HepG2 (cell line): ENCODE measurements around the gene VTN. TPM values are rescaled to one million over a fixed set of nuclear protein-coding genes. Genes with fewer than 3 reads are reported as not detected.

Experiments
- ARHGAP35 ChIP-seq: sonication (generic); formaldehyde crosslinking; IDR thresholded peaks from 2 replicates; pipeline ENCODE4 v1.9.0; 2022; ENCODE audit warnings: mild to moderate bottlenecking, inconsistent platforms, moderate library complexity, missing genetic modification reagents, borderline replicate concordance
- ELF1 ChIP-seq: sonication (generic); formaldehyde crosslinking; IDR thresholded peaks from 2 replicates; pipeline ENCODE4 v1.4.0; 2020; ENCODE audit warnings: missing genetic modification reagents
- FOSL1 ChIP-seq: sonication (generic); formaldehyde crosslinking; IDR thresholded peaks from 2 replicates; pipeline ENCODE4 v1.9.0; 2021; ENCODE audit warnings: missing genetic modification reagents, borderline replicate concordance
- KDM2A ChIP-seq: sonication (generic); formaldehyde crosslinking; IDR thresholded peaks from 2 replicates; pipeline ENCODE4 v1.4.0; 2020; ENCODE audit warnings: low read depth, missing genetic modification reagents, borderline replicate concordance
- MIER3 ChIP-seq: IDR thresholded peaks from 2 replicates; pipeline ENCODE4 v1.6.1; 2016; ENCODE audit warnings: missing compliant biosample characterization, borderline replicate concordance
- MTF2 ChIP-seq: sonication (generic); formaldehyde crosslinking; IDR thresholded peaks from 2 replicates; pipeline ENCODE4 v1.5.0; 2020; ENCODE audit warnings: missing genetic modification reagents, borderline replicate concordance
- NCOA1 ChIP-seq: sonication (generic); formaldehyde crosslinking; IDR thresholded peaks from 2 replicates; pipeline ENCODE4 v1.9.0; 2021; ENCODE audit warnings: missing genetic modification reagents
- NFKBIZ ChIP-seq: IDR thresholded peaks from 2 replicates; pipeline ENCODE4 v1.6.1; 2018; ENCODE audit warnings: missing genetic modification reagents, missing compliant biosample characterization
- NR1H2 ChIP-seq: sonication (generic); formaldehyde crosslinking; IDR thresholded peaks from 2 replicates; pipeline ENCODE4 v1.8.1; 2022; ENCODE audit warnings: low read depth, missing genetic modification reagents, borderline replicate concordance
- NR3C1 ChIP-seq: sonication (generic); formaldehyde crosslinking; IDR thresholded peaks from 2 replicates; pipeline ENCODE4 v1.4.0; 2020; ENCODE audit warnings: missing genetic modification reagents
- RBAK ChIP-seq: sonication (generic); formaldehyde crosslinking; IDR thresholded peaks from 2 replicates; pipeline ENCODE4 v1.5.1; 2020; ENCODE audit warnings: mild to moderate bottlenecking, missing genetic modification reagents
- SP4 ChIP-seq: sonication (generic); formaldehyde crosslinking; IDR thresholded peaks from 2 replicates; pipeline ENCODE4 v1.8.1; 2023; ENCODE audit warnings: mild to moderate bottlenecking, missing genetic modification reagents
- THAP11 ChIP-seq: IDR thresholded peaks from 2 replicates; pipeline ENCODE4 v1.6.1; 2016; ENCODE audit warnings: missing biosample characterization, missing genetic modification reagents
- XRCC5 ChIP-seq: fragments of 200-400 bp; formaldehyde crosslinking; optimal IDR thresholded peaks from 2 replicates; pipeline ENCODE3; 2017; ENCODE audit warnings: mild to moderate bottlenecking, low read length
- ZMAT3 ChIP-seq: sonication (generic); formaldehyde crosslinking; conservative IDR thresholded peaks from 2 replicates; pipeline ENCODE4 v1.7.0; 2021; ENCODE audit warnings: missing genetic modification reagents
- ZNF451 ChIP-seq: sonication (generic); formaldehyde crosslinking; IDR thresholded peaks from 2 replicates; pipeline ENCODE4 v1.5.0; 2020; ENCODE audit warnings: mild to moderate bottlenecking, missing genetic modification reagents
- ZNF543 ChIP-seq: sonication (generic); formaldehyde crosslinking; IDR thresholded peaks from 2 replicates; pipeline ENCODE4 v1.4.0; 2020; ENCODE audit warnings: mild to moderate bottlenecking, missing genetic modification reagents
- ZNF768 ChIP-seq: sonication (generic); formaldehyde crosslinking; IDR thresholded peaks from 2 replicates; pipeline ENCODE4 v1.4.0; 2020; ENCODE audit warnings: missing genetic modification reagents
- ZNF772 ChIP-seq: sonication (generic); formaldehyde crosslinking; IDR thresholded peaks from 2 replicates; pipeline ENCODE4 v1.5.0; 2020; ENCODE audit warnings: mild to moderate bottlenecking, missing genetic modification reagents
- polyA plus RNA-seq, 8 experiments: library from polyadenylated mRNA; depleted of rRNA in 3 of 8; stranded (reverse) in 7 of 8; unstranded in 1 of 8; fragments of >200 nt; fragmentation: Illumina TruSeq in 4 of 8; extraction: Trizol in 4 of 8; gene quantifications; 2 replicates each; pipeline versions ENCODE4 v1.2.1 to v1.2.3, GENCODE V29; 2011 to 2016; ENCODE audit warnings: low read depth in 4 of 8, missing spikeins in 1 of 8, mixed read lengths in 1 of 8; ENCODE audit not compliant: insufficient read depth in 1 of 8
- total RNA-seq, 5 experiments: library from RNA; depleted of rRNA; stranded (reverse); fragments of >200 nt; fragmentation: Illumina TruSeq; extraction: Trizol; gene quantifications; 2 replicates each; pipeline ENCODE4 v1.2.3, GENCODE V29; 2016; ENCODE audit warnings: low read depth in 1 of 5
- TF ChIP-seq, protein P1 (sequence below): sonication (generic); formaldehyde crosslinking; IDR thresholded peaks from 2 replicates; pipeline ENCODE4 v1.5.0; 2020; ENCODE audit warnings: mild to moderate bottlenecking, missing genetic modification reagents
- TF ChIP-seq, protein P2 (sequence below): sonication (generic); formaldehyde crosslinking; IDR thresholded peaks from 2 replicates; pipeline ENCODE4 v1.4.0; 2020; ENCODE audit warnings: low read depth, missing genetic modification reagents
- TF ChIP-seq, protein P3 (sequence below), 2 experiments: sonication (generic) in 1 of 2; formaldehyde crosslinking in 1 of 2; IDR thresholded peaks; 2 replicates each; pipeline versions ENCODE4 v1.4.0 to v1.6.1; 2018 to 2020; ENCODE audit warnings: missing genetic modification reagents in 2 of 2, borderline replicate concordance in 1 of 2, low read depth in 1 of 2, mild to moderate bottlenecking in 1 of 2, missing biosample characterization in 1 of 2

Gene VTN
- total and polyA plus RNA-seq, 2 of the 13 experiments (the other 11 are each of a cell fraction or from before 2014, with no cell fraction given), result 108 to 131 TPM

DNA sequence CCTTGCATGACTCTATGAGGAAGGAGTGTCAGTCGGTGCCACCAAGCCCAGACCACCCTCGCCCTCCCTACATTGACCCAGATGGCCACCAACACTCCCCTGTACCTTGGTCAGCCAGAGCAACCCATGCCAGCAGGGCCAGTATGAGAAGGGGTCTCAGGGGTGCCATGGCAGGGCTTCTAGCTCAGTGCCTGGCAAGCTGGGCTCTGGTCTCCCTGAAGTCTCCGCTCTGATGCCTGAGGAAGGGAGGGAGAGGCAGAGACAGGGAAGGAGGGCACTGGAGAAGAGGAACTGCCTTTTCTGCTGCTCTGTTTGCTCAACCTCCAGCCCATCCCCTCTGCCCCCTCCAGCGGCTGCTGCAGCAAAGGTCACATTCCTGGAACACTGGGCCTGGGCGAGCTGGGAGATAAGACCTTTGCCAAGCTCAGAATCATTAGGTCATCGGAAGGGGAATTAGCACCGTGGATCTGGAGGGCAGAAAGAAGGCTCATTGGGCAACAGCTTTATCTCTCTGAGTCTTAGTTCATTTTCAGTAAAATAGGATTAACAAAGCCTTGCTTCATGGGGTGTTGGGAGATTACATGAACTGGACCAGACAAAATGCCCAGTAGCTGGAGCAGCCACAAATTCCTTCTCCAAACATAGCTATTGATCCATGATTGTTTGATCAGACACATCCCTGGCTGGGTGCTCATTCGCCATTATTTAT, at the start of gene VTN (continued):
- TF ChIP-seq, protein P1, sequence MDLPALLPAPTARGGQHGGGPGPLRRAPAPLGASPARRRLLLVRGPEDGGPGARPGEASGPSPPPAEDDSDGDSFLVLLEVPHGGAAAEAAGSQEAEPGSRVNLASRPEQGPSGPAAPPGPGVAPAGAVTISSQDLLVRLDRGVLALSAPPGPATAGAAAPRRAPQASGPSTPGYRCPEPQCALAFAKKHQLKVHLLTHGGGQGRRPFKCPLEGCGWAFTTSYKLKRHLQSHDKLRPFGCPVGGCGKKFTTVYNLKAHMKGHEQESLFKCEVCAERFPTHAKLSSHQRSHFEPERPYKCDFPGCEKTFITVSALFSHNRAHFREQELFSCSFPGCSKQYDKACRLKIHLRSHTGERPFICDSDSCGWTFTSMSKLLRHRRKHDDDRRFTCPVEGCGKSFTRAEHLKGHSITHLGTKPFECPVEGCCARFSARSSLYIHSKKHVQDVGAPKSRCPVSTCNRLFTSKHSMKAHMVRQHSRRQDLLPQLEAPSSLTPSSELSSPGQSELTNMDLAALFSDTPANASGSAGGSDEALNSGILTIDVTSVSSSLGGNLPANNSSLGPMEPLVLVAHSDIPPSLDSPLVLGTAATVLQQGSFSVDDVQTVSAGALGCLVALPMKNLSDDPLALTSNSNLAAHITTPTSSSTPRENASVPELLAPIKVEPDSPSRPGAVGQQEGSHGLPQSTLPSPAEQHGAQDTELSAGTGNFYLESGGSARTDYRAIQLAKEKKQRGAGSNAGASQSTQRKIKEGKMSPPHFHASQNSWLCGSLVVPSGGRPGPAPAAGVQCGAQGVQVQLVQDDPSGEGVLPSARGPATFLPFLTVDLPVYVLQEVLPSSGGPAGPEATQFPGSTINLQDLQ, result no peak
- TF ChIP-seq ZNF772 (peak; percentile 55; the same call in 1 of the 2 replicates), KDM2A (CRISPR knock-in tag) (peak; percentile 79), THAP11 (CRISPR knock-in tag) (peak; percentile 81), ARHGAP35 (CRISPR knock-in tag) (peak; percentile 79; the same call in 1 of the 2 replicates), XRCC5 (peak; percentile 88), ZNF768 (CRISPR knock-in tag) (peak; percentile 27; the same call in 1 of the 2 replicates), NR3C1 (CRISPR knock-in tag) (no peak), ZMAT3 (no peak), ELF1 (0 out of 2 replicates have a peak, but pooled peaks have one; percentile 36), ZNF543 (no peak), NR1H2 (0 out of 2 replicates have a peak, but pooled peaks have one; percentile 34), MTF2 (no peak), RBAK (CRISPR knock-in tag) (peak; percentile 69), SP4 (CRISPR knock-in tag) (no peak), ZNF451 (CRISPR knock-in tag) (no peak), MIER3 (CRISPR knock-in tag) (peak; percentile 90; the same call in 1 of the 2 replicates), NCOA1 (CRISPR knock-in tag) (no peak; the same call in 1 of the 2 replicates), NFKBIZ (CRISPR knock-in tag) (peak; percentile 86; the same call in 1 of the 2 replicates), FOSL1 (peak; percentile 51; the same call in 1 of the 2 replicates)
- TF ChIP-seq, protein P2, sequence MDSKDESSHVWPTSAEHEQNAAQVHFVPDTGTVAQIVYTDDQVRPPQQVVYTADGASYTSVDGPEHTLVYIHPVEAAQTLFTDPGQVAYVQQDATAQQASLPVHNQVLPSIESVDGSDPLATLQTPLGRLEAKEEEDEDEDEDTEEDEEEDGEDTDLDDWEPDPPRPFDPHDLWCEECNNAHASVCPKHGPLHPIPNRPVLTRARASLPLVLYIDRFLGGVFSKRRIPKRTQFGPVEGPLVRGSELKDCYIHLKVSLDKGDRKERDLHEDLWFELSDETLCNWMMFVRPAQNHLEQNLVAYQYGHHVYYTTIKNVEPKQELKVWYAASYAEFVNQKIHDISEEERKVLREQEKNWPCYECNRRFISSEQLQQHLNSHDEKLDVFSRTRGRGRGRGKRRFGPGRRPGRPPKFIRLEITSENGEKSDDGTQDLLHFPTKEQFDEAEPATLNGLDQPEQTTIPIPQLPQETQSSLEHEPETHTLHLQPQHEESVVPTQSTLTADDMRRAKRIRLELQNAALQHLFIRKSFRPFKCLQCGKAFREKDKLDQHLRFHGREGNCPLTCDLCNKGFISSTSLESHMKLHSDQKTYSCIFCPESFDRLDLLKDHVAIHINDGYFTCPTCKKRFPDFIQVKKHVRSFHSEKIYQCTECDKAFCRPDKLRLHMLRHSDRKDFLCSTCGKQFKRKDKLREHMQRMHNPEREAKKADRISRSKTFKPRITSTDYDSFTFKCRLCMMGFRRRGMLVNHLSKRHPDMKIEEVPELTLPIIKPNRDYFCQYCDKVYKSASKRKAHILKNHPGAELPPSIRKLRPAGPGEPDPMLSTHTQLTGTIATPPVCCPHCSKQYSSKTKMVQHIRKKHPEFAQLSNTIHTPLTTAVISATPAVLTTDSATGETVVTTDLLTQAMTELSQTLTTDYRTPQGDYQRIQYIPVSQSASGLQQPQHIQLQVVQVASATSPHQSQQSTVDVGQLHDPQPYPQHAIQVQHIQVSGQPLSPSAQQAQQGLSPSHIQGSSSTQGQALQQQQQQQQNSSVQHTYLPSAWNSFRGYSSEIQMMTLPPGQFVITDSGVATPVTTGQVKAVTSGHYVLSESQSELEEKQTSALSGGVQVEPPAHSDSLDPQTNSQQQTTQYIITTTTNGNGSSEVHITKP (CRISPR knock-in tag), result peak; percentile 30; the same call in 1 of the 2 replicates
- TF ChIP-seq, protein P3, sequence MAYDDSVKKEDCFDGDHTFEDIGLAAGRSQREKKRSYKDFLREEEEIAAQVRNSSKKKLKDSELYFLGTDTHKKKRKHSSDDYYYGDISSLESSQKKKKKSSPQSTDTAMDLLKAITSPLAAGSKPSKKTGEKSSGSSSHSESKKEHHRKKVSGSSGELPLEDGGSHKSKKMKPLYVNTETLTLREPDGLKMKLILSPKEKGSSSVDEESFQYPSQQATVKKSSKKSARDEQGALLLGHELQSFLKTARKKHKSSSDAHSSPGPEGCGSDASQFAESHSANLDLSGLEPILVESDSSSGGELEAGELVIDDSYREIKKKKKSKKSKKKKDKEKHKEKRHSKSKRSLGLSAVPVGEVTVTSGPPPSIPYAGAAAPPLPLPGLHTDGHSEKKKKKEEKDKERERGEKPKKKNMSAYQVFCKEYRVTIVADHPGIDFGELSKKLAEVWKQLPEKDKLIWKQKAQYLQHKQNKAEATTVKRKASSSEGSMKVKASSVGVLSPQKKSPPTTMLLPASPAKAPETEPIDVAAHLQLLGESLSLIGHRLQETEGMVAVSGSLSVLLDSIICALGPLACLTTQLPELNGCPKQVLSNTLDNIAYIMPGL (CRISPR knock-in tag; IDR thresholded peaks at IDR 0.05; ENCODE audit: borderline replicate concordance in 1 of 2, low read depth in 1 of 2), result peak in 1 of 2 experiments; percentile 54; a peak in 2 of 4 replicates
